ENCODE data around the gene ATP2B2.

Gene ATP2B2

DNA sequence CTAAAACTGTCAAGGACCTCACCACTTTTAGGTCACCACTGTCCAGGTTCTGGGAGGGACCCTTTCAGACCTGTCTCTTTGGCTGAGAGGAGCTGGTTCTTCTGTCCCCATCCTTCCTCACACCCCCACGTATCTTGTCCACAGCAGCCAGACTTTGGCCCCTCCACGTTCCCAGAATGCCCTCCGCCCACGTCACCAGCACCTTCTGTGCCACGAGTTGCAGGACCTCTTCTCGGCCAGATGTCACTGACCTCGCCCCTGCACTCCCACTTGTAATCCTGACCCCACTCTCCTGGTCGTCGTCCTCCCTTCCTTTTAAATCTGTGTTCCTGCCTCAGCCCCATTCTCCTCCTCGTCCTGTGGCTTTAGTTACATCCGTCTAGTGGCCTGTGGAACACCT is 161.9 kb downstream of the ATP2B2 start:
- no peak overlapping the region for H3K4me3 ChIP-seq
- DNase-seq (ENCODE audit: low spot score) = no peak
- H3K27ac ChIP-seq = no peak overlapping the region
- TF ChIP-seq, protein P1, sequence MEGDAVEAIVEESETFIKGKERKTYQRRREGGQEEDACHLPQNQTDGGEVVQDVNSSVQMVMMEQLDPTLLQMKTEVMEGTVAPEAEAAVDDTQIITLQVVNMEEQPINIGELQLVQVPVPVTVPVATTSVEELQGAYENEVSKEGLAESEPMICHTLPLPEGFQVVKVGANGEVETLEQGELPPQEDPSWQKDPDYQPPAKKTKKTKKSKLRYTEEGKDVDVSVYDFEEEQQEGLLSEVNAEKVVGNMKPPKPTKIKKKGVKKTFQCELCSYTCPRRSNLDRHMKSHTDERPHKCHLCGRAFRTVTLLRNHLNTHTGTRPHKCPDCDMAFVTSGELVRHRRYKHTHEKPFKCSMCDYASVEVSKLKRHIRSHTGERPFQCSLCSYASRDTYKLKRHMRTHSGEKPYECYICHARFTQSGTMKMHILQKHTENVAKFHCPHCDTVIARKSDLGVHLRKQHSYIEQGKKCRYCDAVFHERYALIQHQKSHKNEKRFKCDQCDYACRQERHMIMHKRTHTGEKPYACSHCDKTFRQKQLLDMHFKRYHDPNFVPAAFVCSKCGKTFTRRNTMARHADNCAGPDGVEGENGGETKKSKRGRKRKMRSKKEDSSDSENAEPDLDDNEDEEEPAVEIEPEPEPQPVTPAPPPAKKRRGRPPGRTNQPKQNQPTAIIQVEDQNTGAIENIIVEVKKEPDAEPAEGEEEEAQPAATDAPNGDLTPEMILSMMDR (IDR thresholded peaks at IDR 0.05) = no peak

DNA sequence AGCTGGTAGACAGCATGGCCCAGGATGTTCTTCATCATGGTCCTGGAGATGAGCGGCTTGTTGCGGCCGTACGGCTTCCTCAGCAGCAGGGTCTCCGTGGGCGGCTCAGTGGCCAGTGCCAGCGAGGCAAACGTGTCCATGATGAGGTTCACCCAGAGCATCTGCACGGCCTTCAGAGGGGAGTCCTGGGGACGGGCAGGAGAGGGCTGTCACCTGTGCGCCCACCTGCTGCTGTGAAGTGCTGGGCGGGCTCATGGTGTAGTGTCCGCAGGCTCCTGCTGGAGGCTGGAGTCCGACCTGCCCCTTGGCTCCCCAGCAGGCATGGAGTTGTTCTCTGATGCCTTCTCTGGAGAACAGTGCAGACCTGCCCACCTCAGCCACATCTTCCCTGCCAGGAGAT is 162.6 kb downstream of the ATP2B2 start:
- TF ChIP-seq, protein P1 (IDR thresholded peaks at IDR 0.05) = no peak
- H3K27ac ChIP-seq = no peak overlapping the region
- no peak overlapping the region for H3K4me3 ChIP-seq
- DNase-seq (ENCODE audit: low spot score) = no peak

DNA sequence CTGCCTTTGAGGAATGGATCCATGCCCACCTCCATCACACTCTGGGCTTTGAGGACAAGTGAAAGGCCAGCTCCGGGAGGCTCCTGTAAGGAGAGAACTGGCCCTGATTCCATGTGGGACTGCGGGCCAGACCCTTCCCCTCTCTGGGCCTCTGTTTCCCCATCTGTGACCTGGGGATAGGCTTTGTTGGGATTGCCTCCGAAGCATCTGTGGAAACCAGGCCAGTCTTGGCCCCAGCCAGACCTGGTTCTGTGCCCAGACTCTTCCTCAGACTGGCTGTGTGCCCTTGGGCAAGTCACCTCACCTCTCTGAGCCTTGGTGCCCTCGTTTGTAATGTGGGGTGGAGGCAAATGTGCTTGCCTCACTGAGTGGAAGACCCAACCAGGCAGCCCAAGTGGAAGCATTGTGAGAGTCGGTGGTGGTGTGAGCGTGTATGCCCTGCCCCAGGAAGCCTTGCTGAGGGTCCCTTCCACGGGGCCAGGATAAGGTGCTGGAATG is 163.4 kb downstream of the ATP2B2 start:
- no peak for DNase-seq (ENCODE audit: low spot score)
- Histone ChIP-seq H3K4me3 (no peak overlapping the region), H3K27ac (no peak overlapping the region)
- TF ChIP-seq, protein P1 (IDR thresholded peaks at IDR 0.05) = no peak

DNA sequence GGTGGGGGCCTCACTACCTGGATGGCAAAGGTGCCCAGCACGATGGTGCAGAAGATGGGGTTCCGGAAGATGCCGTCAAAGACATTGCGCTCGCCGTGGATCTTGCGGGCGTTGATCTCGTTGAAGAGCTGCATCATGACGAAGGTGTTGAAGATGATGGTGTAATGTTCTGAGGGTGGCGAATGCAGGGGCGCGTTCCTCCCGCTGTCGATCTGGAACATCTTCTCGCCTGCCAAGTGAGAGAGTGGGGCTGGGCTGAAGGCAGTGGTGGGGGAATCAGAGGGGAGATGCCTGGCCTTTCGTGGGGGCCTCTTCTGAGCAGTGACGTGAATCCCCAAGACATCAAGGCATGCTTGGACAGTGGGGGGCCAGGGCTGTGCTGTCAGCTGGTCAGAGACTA is 164.9 kb downstream of the ATP2B2 start:
- no peak overlapping the region for H3K27ac ChIP-seq
- no peak for DNase-seq (ENCODE audit: low spot score)
- TF ChIP-seq, protein P1 (IDR thresholded peaks at IDR 0.05) = no peak
- H3K4me3 ChIP-seq = no peak overlapping the region

DNA sequence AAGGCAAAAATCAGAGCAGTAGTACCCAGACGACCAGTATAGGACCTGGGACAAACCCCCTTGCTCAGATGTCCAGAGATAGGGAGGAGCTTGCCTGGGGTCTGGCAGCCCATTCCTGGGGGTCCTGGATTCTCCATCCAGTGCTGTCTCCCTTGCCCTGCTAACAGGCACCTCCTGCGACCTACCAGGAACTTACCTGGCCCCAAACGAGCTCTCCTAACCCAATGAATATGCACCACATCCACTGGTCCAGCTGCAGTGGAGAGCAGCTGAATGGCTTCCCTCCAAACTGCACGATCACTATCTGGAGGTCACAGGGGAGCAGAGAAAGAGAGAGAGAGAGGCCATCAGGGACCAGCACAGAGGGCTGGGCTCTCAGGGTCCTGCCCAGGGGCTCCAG is 165.3 kb downstream of the ATP2B2 start:
- Histone ChIP-seq H3K4me3 (no peak overlapping the region), H3K27ac (no peak overlapping the region)
- TF ChIP-seq, protein P1 (IDR thresholded peaks at IDR 0.05) = no peak
- DNase-seq (ENCODE audit: low spot score) = no peak

DNA sequence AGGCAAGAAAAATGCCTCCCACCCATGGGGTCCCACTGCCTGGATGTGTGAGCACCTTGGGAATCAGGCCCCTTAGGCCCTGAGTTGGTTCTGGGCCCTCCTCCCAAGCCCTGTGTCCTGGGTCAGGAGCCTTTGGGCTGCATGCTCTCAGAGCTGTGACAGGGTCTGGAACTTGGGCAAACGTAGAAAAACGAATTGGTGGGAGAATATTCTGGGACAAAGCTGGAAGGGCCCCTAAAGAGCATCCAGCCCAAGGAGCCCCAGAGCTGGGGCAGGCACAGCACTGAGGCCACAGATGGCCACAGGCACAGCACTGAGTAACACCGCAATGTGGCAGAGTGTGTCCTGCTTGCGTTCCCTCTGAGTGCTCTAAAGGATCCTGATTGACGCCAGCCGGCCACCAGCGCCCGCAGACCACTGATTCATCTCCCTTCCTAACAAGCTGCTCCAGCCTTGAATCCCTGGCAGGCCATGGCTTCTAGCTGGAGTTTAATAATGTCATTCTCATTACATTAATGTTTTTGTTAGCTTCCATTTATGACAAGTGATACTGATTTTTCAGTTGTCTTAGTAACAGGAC is 165.9 kb downstream of the ATP2B2 start:
- TF ChIP-seq, protein P1 (IDR thresholded peaks at IDR 0.05) = no peak
- Histone ChIP-seq H3K27ac (no peak overlapping the region), H3K4me3 (no peak overlapping the region)
- no peak for DNase-seq (ENCODE audit: low spot score)

DNA sequence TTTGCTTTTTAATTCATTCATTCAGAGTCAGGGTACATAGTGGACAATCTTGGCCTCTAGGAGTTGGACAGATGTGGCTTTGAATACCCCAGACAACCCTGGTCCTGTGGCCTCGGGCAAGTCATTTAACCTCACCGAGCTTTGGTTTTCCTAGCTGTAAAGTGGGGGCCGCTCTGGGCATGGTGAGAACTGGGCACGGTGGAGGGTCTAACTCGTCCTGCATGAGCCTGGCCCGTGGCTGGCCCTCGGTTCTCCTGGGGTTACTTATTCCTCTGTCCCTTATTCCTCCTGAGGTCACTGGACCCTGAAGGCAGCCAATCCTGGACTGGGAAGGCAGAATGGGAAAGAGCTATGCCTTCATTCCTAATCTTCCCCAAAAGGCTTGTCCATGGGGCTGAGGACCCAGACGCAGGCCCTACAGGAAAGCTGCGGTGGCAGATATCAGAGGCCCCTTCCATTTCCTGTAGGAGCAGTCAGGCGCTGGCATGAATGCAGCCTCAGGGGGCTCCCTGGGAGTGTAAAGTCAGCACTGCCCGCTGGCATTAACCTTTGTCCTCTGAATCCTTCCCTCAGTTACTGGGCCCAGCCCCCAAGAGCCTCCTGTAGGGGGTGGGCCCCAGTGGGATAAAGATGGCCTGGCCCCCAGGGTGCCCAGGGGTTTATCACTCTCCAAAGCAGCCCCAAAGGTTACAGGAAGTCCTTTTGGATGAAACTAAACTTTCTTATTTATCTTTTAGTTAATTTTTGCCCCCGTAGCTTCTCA is 166.6 kb downstream of the ATP2B2 start:
- no peak overlapping the region for H3K27ac ChIP-seq
- TF ChIP-seq, protein P1 (IDR thresholded peaks at IDR 0.05) = no peak
- no peak overlapping the region for H3K4me3 ChIP-seq
- DNase-seq (ENCODE audit: low spot score) = no peak

Measured in coronary artery (tissue), 2 donors.